OCI-LY1 (cell line): ENCODE results near the gene GAS1.

ENCODE experiments used
- CTCF ChIP-seq: fragments of 200-600 bp; sonication (generic), shearing (Covaris generic); IDR thresholded peaks from 2 replicates; pipeline ENCODE4 v1.5.1; 2017; ENCODE audit warnings: mild to moderate bottlenecking, antibody characterized with exemption, low read length, moderate library complexity, mixed read lengths
- EZH2 ChIP-seq: fragments of 200-600 bp; sonication (generic), shearing (Covaris generic); IDR thresholded peaks from 2 replicates; pipeline ENCODE4 v1.8.0; 2017; ENCODE audit warnings: borderline replicate concordance, mixed run types, mild to moderate bottlenecking, antibody characterized with exemption, low read length, moderate library complexity, mixed read lengths

- no peak for TF ChIP-seq CTCF
- TF ChIP-seq EZH2 = no peak
These were observed 27.1 kb upstream of the GAS1 start for GRCh38 chr9:86974421-86974820.
